ENCODE results near the gene ZNF710. TPM values are rescaled to one million over a fixed set of nuclear protein-coding genes. Genes with fewer than 3 reads are reported as not detected.

The ZNF710 gene
- polyA plus RNA-seq, 1 donor from 2014 or later: 10.2 TPM

DNA sequence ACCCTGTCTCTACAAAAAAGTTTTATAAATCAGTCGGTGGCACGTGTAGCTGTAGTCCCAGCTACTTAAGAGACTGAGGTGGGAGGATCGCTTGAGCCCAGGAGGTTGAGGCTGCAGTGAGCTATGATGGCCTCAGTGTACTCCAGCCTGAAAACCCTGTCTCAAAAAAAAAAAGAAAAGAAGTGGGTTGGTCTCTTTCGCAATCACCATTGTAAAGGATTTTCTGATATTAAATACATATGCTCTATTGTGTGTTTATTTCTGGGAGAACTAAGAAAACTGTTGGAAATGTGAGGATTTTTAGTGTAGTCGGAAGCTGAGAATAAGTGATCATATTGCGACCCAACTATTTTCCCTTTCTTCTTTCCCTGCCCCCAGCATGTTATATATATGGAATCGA lies 7.5 kb downstream of the ZNF710 start:
- Histone ChIP-seq H4K20me1 (ENCODE audit: insufficient read depth) (no peaks in the 10 kb centered on the region), H3K36me3 (ENCODE audit: insufficient read depth, low read length) (no peaks in the 10 kb centered on the region), H3K27me3 (ENCODE audit: insufficient read depth, low read depth, low read length) (no peaks in the 10 kb centered on the region), H3K9me3 (ENCODE audit: low read length) (peaks cover 6% of the 10 kb centered on the region), H3F3A (ENCODE audit: insufficient read depth, low read length, poor library complexity, severe bottlenecking) (no peaks in the 10 kb centered on the region), H3K4me3 (ENCODE audit: low read length) (no peak overlapping the region), H2AFZ (ENCODE audit: low read depth, low read length) (no peak overlapping the region), H3K27ac (ENCODE audit: low read length) (no peak overlapping the region), H3K9me2 (ENCODE audit: insufficient read depth, low read length) (no peaks in the 10 kb centered on the region), H3K79me2 (replicated peaks; ENCODE audit: insufficient read depth, low read length) (peaks cover 54% of the 10 kb centered on the region), H3K9ac (ENCODE audit: low read length) (no peak overlapping the region), H3K4me2 (ENCODE audit: low read length) (no peak overlapping the region)
- TF ChIP-seq POLR2AphosphoS5 (IDR thresholded peaks at IDR 0.05) (no peak), SMC3 (conservative IDR thresholded peaks at IDR 0.05; ENCODE audit: poor library complexity) (no peak), EP300 (conservative IDR thresholded peaks at IDR 0.05; ENCODE audit: poor library complexity, severe bottlenecking) (no peak), MXI1 (conservative IDR thresholded peaks at IDR 0.05; ENCODE audit: poor library complexity, severe bottlenecking) (no peak), TAF1 (IDR thresholded peaks at IDR 0.05; ENCODE audit: low read depth) (no peak), RAD21 (conservative IDR thresholded peaks at IDR 0.05) (no peak)

DNA sequence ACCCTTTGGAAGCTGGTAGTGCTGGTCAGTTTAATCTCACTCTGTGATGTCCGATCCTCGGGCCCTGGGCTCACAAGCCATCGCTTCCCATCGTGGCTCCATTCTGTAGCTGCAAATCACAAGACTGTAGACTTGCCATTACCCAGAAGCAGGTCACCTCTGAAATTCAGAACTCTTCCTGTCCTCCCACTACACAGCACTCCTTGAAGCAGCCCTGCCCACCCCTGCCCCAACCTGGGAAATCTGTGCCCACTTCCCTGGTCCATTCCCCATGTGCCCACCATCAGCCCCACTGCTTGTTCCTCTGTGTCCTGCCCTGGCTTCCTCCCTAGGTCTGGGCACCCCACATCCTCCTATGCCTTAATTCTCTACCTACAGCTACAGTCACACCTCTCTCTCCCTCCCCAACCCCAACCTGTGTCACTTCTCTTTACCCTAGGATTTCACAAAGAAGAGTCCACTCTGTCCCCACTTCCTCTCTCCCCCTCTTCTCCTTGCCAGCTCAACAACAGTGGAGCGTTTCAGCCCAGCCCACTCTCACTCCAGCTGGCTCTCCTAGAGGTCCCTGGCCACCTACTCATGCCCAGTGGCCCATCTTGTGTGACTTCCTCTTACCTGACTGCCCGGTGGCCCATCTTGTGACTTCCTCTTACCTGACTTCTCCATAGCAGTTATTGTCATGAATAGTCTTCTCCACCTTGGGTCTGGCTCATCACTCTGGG lies 8.3 kb downstream of the ZNF710 start:
- H3K79me2 ChIP-seq (replicated peaks; ENCODE audit: insufficient read depth, low read length): peaks cover 56% of the 10 kb centered on the region
- no peak overlapping the region for H3K9ac ChIP-seq (ENCODE audit: low read length)

More for the DNA sequence above, 8.3 kb downstream of the ZNF710 start:
- Histone ChIP-seq H4K20me1 (ENCODE audit: insufficient read depth) (no peaks in the 10 kb centered on the region), H3K4me2 (ENCODE audit: low read length) (no peak overlapping the region), H3K27me3 (ENCODE audit: insufficient read depth, low read depth, low read length) (no peaks in the 10 kb centered on the region), H3K9me3 (ENCODE audit: low read length) (peaks cover 6% of the 10 kb centered on the region), H3K36me3 (ENCODE audit: insufficient read depth, low read length) (no peaks in the 10 kb centered on the region), H3F3A (ENCODE audit: insufficient read depth, low read length, poor library complexity, severe bottlenecking) (no peaks in the 10 kb centered on the region), H3K9me2 (ENCODE audit: insufficient read depth, low read length) (no peaks in the 10 kb centered on the region), H3K27ac (ENCODE audit: low read length) (no peak overlapping the region), H3K4me3 (ENCODE audit: low read length) (no peak overlapping the region), H2AFZ (ENCODE audit: low read depth, low read length) (no peak overlapping the region)
- no peak for TF ChIP-seq POLR2AphosphoS5 (IDR thresholded peaks at IDR 0.05)
- no peak for TF ChIP-seq TAF1 (IDR thresholded peaks at IDR 0.05; ENCODE audit: low read depth)
- TF ChIP-seq RAD21 (conservative IDR thresholded peaks at IDR 0.05): no peak
- TF ChIP-seq EP300 (conservative IDR thresholded peaks at IDR 0.05; ENCODE audit: poor library complexity, severe bottlenecking): no peak
- no peak for TF ChIP-seq MXI1 (conservative IDR thresholded peaks at IDR 0.05; ENCODE audit: poor library complexity, severe bottlenecking)
- TF ChIP-seq, protein P1, sequence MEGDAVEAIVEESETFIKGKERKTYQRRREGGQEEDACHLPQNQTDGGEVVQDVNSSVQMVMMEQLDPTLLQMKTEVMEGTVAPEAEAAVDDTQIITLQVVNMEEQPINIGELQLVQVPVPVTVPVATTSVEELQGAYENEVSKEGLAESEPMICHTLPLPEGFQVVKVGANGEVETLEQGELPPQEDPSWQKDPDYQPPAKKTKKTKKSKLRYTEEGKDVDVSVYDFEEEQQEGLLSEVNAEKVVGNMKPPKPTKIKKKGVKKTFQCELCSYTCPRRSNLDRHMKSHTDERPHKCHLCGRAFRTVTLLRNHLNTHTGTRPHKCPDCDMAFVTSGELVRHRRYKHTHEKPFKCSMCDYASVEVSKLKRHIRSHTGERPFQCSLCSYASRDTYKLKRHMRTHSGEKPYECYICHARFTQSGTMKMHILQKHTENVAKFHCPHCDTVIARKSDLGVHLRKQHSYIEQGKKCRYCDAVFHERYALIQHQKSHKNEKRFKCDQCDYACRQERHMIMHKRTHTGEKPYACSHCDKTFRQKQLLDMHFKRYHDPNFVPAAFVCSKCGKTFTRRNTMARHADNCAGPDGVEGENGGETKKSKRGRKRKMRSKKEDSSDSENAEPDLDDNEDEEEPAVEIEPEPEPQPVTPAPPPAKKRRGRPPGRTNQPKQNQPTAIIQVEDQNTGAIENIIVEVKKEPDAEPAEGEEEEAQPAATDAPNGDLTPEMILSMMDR (IDR thresholded peaks at IDR 0.05; ENCODE audit: poor library complexity, severe bottlenecking): no peak
- no peak for TF ChIP-seq REST (IDR thresholded peaks at IDR 0.05; ENCODE audit: borderline replicate concordance)
- no peak for TF ChIP-seq SMC3 (conservative IDR thresholded peaks at IDR 0.05; ENCODE audit: poor library complexity)
- no peak for TF ChIP-seq EZH2 (IDR thresholded peaks at IDR 0.05; ENCODE audit: borderline replicate concordance, insufficient read depth, low read length, poor library complexity, severe bottlenecking)

Data from neural cell (in vitro differentiated cells).